Mucosa of rectum (tissue), 2 donors: ENCODE results near the gene CRYL1.

Experiments used
- H3K27ac ChIP-seq, 2 donors: one replicate each; pipeline ENCODE4 v1.7.0; 2013; ENCODE audit warnings: inconsistent platforms in 2 of 2, low read depth in 2 of 2, low read length in 2 of 2
- H3K27me3 ChIP-seq, 2 donors: one replicate each; pipeline ENCODE4 v1.7.0; 2013; ENCODE audit warnings: low read length in 2 of 2; ENCODE audit not compliant: control insufficient read depth in 2 of 2, insufficient read depth in 2 of 2
- H3K36me3 ChIP-seq, 2 donors: one replicate each; pipeline ENCODE4 v1.7.0; 2013; ENCODE audit warnings: low read length in 2 of 2; ENCODE audit not compliant: control insufficient read depth in 2 of 2, insufficient read depth in 2 of 2
- H3K4me1 ChIP-seq, 2 donors: one replicate each; pipeline ENCODE4 v1.7.0; 2013; ENCODE audit warnings: low read length in 2 of 2, mild to moderate bottlenecking in 1 of 2; ENCODE audit not compliant: control insufficient read depth in 2 of 2, insufficient read depth in 2 of 2
- H3K4me3 ChIP-seq, 2 donors: one replicate each; pipeline ENCODE4 v1.7.0; 2013; ENCODE audit warnings: low read length in 2 of 2
- H3K9ac ChIP-seq, 2 donors: one replicate each; pipeline ENCODE4 v1.7.0; 2013; ENCODE audit warnings: low read length in 2 of 2, low read depth in 1 of 2, mild to moderate bottlenecking in 1 of 2
- H3K9me3 ChIP-seq, 2 donors: one replicate each; pipeline ENCODE4 v1.7.0; 2013; ENCODE audit warnings: low read length in 2 of 2; ENCODE audit not compliant: control insufficient read depth in 2 of 2
- donor health status: healthy.
- donor health status: Normal muscosa, but diverticular disease.

The CRYL1 gene

DNA sequence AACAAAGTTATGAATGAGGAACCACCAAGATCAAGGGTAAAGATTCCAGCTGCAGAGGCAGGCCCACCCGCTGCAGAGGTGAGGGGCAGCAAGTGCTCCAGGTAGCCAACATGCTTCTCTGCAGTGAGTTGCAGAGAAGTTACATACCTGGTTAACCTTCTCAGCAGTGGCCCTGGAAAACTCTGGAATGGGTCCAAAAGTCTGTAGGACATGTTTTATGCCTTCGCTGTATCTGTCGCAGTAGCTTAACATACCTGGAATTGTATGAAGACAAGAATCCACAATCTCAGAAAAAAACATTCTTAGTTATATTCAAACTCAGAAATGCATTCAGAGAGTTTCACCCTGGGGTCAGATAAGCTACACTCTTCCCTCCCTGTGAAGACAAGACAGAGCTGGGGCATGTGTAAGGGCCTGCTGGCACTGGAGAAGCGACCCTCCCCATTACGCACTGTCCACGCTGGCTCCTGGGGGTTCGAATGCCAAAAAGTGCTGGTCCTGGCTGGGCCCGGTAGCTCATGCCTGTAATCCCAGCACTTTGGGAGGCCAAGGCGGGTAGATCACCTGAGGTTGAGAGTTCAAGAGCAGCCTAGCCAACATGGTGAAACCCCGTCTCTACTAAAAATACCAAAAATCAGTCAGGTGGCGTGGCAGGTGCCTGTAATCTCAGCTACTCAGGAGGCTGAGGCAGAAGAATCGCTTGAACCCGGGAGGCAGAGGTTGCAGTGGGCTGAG is 121.0 kb downstream of the CRYL1 start:
- H3K9ac ChIP-seq, result no peak overlapping the region
- H3K9me3 ChIP-seq, result no peaks in the 10 kb centered on the region
- no peak overlapping the region for H3K27ac ChIP-seq
- no peaks in the 10 kb centered on the region for H3K4me1 ChIP-seq
- no peaks in the 10 kb centered on the region for H3K27me3 ChIP-seq
- H3K4me3 ChIP-seq, result no peak overlapping the region
- peaks cover 8 to 20% of the 10 kb centered on the region in 2 donors for H3K36me3 ChIP-seq

GRCh38 chr13:20403826-20404225 is 121.8 kb downstream of the CRYL1 start:
- Histone ChIP-seq H3K36me3 (peaks cover 8 to 20% of the 10 kb centered on the region in 2 donors), H3K27me3 (no peaks in the 10 kb centered on the region), H3K27ac (no peak overlapping the region), H3K9ac (no peak overlapping the region), H3K4me3 (no peak overlapping the region), H3K4me1 (no peaks in the 10 kb centered on the region), H3K9me3 (no peaks in the 10 kb centered on the region)

DNA sequence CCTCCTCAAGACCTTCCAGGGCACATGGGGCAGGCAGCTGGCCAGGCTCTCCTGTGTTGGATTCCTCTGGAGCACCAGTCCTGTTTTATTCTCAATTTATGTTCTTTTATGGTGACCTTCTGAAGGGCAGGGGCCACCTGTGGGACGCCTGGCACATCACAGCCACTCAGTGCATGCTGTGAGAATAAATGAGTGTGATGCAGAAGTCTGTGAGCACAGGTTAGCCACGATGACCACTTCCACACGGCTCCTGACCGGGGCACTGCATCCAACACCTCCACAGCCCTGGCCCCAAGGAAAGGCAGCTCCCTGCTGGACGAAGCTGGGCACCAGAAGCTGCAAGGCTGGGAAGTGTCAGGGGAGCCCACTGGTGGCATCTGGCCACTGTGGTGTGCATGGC is 122.8 kb downstream of the CRYL1 start:
- Histone ChIP-seq H3K36me3 (peaks cover 8 to 15% of the 10 kb centered on the region in 2 donors), H3K4me1 (no peaks in the 10 kb centered on the region), H3K27ac (no peak overlapping the region), H3K27me3 (no peaks in the 10 kb centered on the region), H3K9ac (no peak overlapping the region), H3K9me3 (no peaks in the 10 kb centered on the region), H3K4me3 (no peak overlapping the region)

GRCh38 chr13:20401931-20402856 is 123.5 kb downstream of the CRYL1 start:
- Histone ChIP-seq H3K36me3 (peaks cover 8 to 15% of the 10 kb centered on the region in 2 donors), H3K9ac (no peak overlapping the region), H3K4me3 (no peak overlapping the region), H3K4me1 (no peaks in the 10 kb centered on the region), H3K27me3 (no peaks in the 10 kb centered on the region), H3K9me3 (no peaks in the 10 kb centered on the region), H3K27ac (no peak overlapping the region)

- Histone ChIP-seq H3K27ac (no peak overlapping the region), H3K4me1 (no peaks in the 10 kb centered on the region), H3K27me3 (no peaks in the 10 kb centered on the region), H3K36me3 (peaks cover 8 to 15% of the 10 kb centered on the region in 2 donors), H3K9ac (no peak overlapping the region), H3K9me3 (no peaks in the 10 kb centered on the region), H3K4me3 (no peak overlapping the region)
Observed at GRCh38 chr13:20401531-20401930, 124.1 kb downstream of the CRYL1 start.

DNA sequence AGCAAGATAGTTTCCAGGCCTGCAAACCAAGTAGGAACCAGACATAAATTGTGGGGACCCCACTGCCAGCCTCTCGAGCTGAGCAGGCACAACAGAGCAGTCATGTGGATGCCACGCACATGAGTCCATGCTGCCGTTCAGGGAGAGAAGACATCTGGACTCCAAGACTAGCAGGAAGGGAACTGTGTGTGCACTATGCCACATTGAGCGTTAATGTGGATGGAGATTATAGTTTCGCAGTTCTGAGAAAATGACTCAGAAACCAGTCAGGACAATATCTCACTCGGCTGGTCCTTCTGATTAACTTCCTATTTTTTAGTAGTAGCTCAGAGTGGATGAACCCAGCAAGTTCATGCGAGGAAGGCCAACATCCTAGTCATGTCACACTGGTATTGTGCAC is 124.9 kb downstream of the CRYL1 start:
- Histone ChIP-seq H3K27ac (no peak overlapping the region), H3K27me3 (no peaks in the 10 kb centered on the region), H3K4me3 (no peak overlapping the region), H3K36me3 (peaks cover 8 to 15% of the 10 kb centered on the region in 2 donors), H3K4me1 (no peaks in the 10 kb centered on the region), H3K9ac (no peak overlapping the region), H3K9me3 (no peaks in the 10 kb centered on the region)

- no peak overlapping the region for H3K4me3 ChIP-seq
- H3K9me3 ChIP-seq, result no peaks in the 10 kb centered on the region
- H3K36me3 ChIP-seq, result peaks cover 8 to 15% of the 10 kb centered on the region in 2 donors
- no peaks in the 10 kb centered on the region for H3K4me1 ChIP-seq
- H3K27me3 ChIP-seq, result no peaks in the 10 kb centered on the region
- H3K9ac ChIP-seq, result no peak overlapping the region
- no peak overlapping the region for H3K27ac ChIP-seq
Observed at GRCh38 chr13:20399961-20400360, 125.7 kb downstream of the CRYL1 start.

GRCh38 chr13:20399515-20399914 is 126.1 kb downstream of the CRYL1 start:
- Histone ChIP-seq H3K4me1 (no peaks in the 10 kb centered on the region), H3K9ac (no peak overlapping the region), H3K9me3 (no peaks in the 10 kb centered on the region)

GRCh38 chr13:20398459-20398858 is 127.2 kb downstream of the CRYL1 start:
- Histone ChIP-seq H3K27ac (no peak overlapping the region), H3K9me3 (no peaks in the 10 kb centered on the region), H3K27me3 (no peaks in the 10 kb centered on the region), H3K36me3 (peaks cover 0 to 5% of the 10 kb centered on the region in 2 donors), H3K4me1 (no peaks in the 10 kb centered on the region), H3K4me3 (no peak overlapping the region), H3K9ac (no peak overlapping the region)

More at GRCh38 chr13:20399515-20399914, 126.1 kb downstream of the CRYL1 start:
- Histone ChIP-seq H3K27me3 (no peaks in the 10 kb centered on the region), H3K36me3 (peaks cover 8 to 15% of the 10 kb centered on the region in 2 donors), H3K27ac (no peak overlapping the region), H3K4me3 (no peak overlapping the region)

GRCh38 chr13:20397896-20398295 is 127.8 kb downstream of the CRYL1 start:
- Histone ChIP-seq H3K27me3 (no peaks in the 10 kb centered on the region), H3K9me3 (no peaks in the 10 kb centered on the region), H3K27ac (no peak overlapping the region), H3K9ac (no peak overlapping the region), H3K36me3 (no peaks in the 10 kb centered on the region), H3K4me3 (no peak overlapping the region), H3K4me1 (no peaks in the 10 kb centered on the region)
